ENCODE data around the gene ACTR3C. TPM values are rescaled to one million over a fixed set of nuclear protein-coding genes. Genes with fewer than 3 reads are reported as not detected.
"Not testable (repeated sequence)": the region's sequence is repeated elsewhere in the genome, so short reads cannot be mapped to it uniquely, and the experiment has no call there.

The ACTR3C gene
- total RNA-seq, 1 experiment from 2014 or later: 0.48 TPM

DNA sequence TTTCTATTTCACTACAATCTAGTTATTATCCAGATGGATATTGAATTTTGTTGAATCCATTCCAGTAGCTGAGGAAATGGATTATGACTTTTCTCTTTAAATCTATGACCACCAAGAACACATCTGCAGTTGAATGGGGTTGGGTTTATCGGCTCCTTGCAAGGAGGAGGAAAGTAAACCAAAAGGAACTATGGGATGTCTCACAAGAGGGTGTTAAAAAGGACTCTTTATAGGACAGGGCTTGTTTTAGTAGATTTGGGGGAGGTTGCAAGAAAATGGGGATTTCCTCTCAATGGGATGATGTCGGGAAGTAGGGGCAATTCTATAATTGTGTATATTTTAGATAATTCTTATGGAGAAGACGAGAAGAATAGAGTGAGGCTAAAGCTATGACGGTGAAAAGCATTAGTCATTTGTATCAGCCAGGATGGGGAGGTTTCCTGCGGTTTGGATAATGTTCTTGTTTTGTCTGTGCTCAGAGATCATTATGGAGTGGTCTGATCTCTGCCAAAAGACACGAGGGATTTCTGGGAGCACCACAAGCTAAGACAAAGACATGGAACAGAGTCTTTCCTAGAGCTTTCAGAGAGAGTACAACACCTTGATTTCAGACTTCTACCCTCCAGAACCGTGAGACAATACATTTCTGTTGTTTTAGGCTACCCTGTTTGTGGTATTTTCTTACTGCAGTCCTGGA lies 5.4 kb downstream of the ACTR3C start:
- no peak overlapping the region for H3K27ac ChIP-seq (ENCODE audit: low read length)
- no peaks in the 10 kb centered on the region for H3K9me2 ChIP-seq (replicated peaks; ENCODE audit: insufficient read depth, low read length)
- H3K4me3 ChIP-seq (ENCODE audit: low read length): no peak overlapping the region
- H2AFZ ChIP-seq (ENCODE audit: low read length): no peak overlapping the region
- no peak overlapping the region for H3K4me2 ChIP-seq (ENCODE audit: low read depth, low read length, poor library complexity, severe bottlenecking)
- peaks cover 9% of the 10 kb centered on the region for H3K4me1 ChIP-seq (ENCODE audit: low read length)
- no peaks in the 10 kb centered on the region for H3K27me3 ChIP-seq (ENCODE audit: low read length)
- no peaks in the 10 kb centered on the region; the same call in 1 of the 2 replicates for H3K79me2 ChIP-seq (ENCODE audit: low read length)
- H3K9ac ChIP-seq (ENCODE audit: low read length): no peak overlapping the region
- H4K20me1 ChIP-seq (ENCODE audit: insufficient read depth, low read depth, low read length): 0 out of 2 replicates have a peak, but pooled peaks cover 2% of the 10 kb centered on the region
- DNase-seq: no peak
- H3K36me3 ChIP-seq (ENCODE audit: insufficient read depth, low read length): no peaks in the 10 kb centered on the region
- no peaks in the 10 kb centered on the region for H3K9me3 ChIP-seq (ENCODE audit: low read length)

DNA sequence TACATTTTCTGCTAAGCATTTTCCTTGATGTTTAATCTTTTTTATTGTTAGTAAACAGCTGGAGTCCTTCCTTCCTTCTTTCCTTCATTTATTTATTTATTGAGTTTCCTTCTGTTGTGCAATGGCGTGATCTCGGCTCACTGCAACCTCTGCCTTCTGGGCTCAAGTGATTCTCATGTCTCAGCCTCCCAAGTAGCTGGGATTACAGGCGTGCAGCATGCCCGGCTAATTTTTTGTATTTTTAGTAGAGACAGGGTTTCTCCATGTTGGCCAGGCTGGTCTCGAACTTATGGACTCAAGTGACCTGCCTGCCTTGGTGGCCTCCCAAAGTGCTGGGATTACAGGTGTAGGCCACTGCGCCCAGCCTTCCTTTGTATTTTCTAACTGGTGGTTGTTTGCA lies 6.4 kb downstream of the ACTR3C start:
- not testable (repeated sequence) for H3K27ac ChIP-seq (ENCODE audit: low read length); H3K9ac ChIP-seq (ENCODE audit: low read length); H3K79me2 ChIP-seq (ENCODE audit: low read length)

DNA sequence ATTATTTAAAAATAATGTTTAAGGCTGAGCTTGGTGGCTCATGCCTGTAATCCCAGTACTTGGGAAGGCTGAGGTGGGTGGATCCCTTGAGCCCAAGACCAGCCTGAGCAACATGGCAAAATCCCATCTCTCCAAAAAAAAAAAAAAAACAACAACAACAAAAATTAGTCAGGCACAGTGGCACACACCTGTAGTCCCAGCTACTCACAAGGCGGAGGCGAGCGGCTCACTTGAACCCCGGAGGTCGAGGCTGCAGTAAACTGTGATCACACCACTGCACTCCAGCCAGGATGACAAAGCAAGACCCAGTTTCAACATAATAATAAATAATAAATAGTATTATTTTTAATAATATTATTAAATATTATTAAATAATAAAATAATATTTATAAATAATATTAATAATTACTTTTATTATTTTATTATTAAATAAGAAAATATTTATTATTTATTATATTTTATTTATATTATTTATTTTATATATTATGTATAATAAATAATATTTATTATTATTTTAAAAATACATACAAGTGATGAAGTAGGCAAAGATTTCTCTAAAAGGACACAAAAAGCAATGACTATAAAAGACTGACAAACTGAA lies 8.6 kb downstream of the ACTR3C start:
- H3K4me3 ChIP-seq (ENCODE audit: low read length): no peak overlapping the region
- no peaks in the 10 kb centered on the region for H3K4me1 ChIP-seq (ENCODE audit: low read length)
- H3K9ac ChIP-seq (ENCODE audit: low read length): no peak overlapping the region
- H3K79me2 ChIP-seq (ENCODE audit: low read length): no peaks in the 10 kb centered on the region
- no peak overlapping the region for H3K4me2 ChIP-seq (ENCODE audit: low read depth, low read length, poor library complexity, severe bottlenecking)
- no peak overlapping the region for H2AFZ ChIP-seq (ENCODE audit: low read length)
- no peak overlapping the region for H3K27ac ChIP-seq (ENCODE audit: low read length)
- no peaks in the 10 kb centered on the region for H4K20me1 ChIP-seq (ENCODE audit: insufficient read depth, low read depth, low read length)
- H3K27me3 ChIP-seq (ENCODE audit: low read length): no peaks in the 10 kb centered on the region
- DNase-seq: no peak
- H3K9me3 ChIP-seq (ENCODE audit: low read length): no peaks in the 10 kb centered on the region
- H3K9me2 ChIP-seq (replicated peaks; ENCODE audit: insufficient read depth, low read length): no peaks in the 10 kb centered on the region
- no peaks in the 10 kb centered on the region for H3K36me3 ChIP-seq (ENCODE audit: insufficient read depth, low read length)

More for the DNA sequence above, 6.4 kb downstream of the ACTR3C start:
- DNase-seq; H3K4me2 ChIP-seq (ENCODE audit: low read depth, low read length, poor library complexity, severe bottlenecking); H3K4me3 ChIP-seq (ENCODE audit: low read length); H4K20me1 ChIP-seq (ENCODE audit: insufficient read depth, low read depth, low read length); H3K36me3 ChIP-seq (ENCODE audit: insufficient read depth, low read length); H3K9me2 ChIP-seq (replicated peaks; ENCODE audit: insufficient read depth, low read length); H3K4me1 ChIP-seq (ENCODE audit: low read length); H3K27me3 ChIP-seq (ENCODE audit: low read length); H2AFZ ChIP-seq (ENCODE audit: low read length); H3K9me3 ChIP-seq (ENCODE audit: low read length): not testable (repeated sequence)

DNA sequence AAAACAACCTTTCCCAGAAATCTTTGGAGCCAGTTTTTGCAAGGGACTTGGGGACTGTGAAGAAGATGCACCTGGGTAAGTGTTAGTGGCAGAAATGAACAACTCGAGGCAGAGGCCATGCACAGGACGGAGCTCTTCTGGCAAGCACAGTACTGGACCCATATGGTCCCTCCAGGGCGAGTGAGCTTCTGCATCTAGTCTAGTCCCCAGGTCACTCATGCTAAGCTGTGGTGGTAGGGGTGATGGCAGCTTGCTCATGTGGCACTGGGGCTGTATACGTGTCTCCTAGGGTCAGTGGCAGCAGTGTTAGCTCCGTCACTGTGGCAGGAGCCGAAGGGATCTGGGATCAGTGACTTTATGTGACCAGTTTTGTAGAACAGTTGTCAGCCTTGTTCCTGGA lies 9.5 kb downstream of the ACTR3C start:
- Histone ChIP-seq H3K9ac (ENCODE audit: low read length) (no peak overlapping the region), H3K79me2 (ENCODE audit: low read length) (no peaks in the 10 kb centered on the region), H3K4me2 (ENCODE audit: low read depth, low read length, poor library complexity, severe bottlenecking) (no peak overlapping the region), H4K20me1 (ENCODE audit: insufficient read depth, low read depth, low read length) (no peaks in the 10 kb centered on the region), H3K9me2 (replicated peaks; ENCODE audit: insufficient read depth, low read length) (no peaks in the 10 kb centered on the region), H3K9me3 (ENCODE audit: low read length) (no peaks in the 10 kb centered on the region), H3K27me3 (ENCODE audit: low read length) (no peaks in the 10 kb centered on the region), H3K27ac (ENCODE audit: low read length) (no peak overlapping the region), H3K4me3 (ENCODE audit: low read length) (no peak overlapping the region), H2AFZ (ENCODE audit: low read length) (no peak overlapping the region), H3K36me3 (ENCODE audit: insufficient read depth, low read length) (no peaks in the 10 kb centered on the region), H3K4me1 (ENCODE audit: low read length) (no peaks in the 10 kb centered on the region)
- no peak for DNase-seq

DNA sequence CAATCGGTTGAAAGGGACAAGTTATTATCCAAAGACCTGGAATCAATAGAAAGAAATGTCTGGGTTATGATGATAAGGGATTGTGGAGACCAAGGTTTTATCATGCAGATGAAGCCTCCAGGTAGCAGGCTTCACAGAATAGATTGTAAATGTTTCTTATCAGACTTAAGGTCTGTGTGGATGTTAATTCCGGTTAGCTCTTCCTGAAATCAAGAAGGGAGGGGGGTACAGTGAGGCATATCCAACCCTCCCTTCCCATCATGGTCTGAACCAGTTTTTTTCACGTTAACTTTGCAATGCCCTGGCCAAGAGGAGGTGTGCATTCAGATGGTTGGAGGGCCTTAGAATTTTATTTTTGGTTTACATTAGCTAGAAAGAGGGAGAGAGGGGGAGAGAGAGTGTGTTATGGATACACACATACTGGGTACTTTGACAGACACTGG lies 10.0 kb downstream of the ACTR3C start:
- H3K9me2 ChIP-seq (replicated peaks; ENCODE audit: insufficient read depth, low read length): no peaks in the 10 kb centered on the region
- H3K4me2 ChIP-seq (ENCODE audit: low read depth, low read length, poor library complexity, severe bottlenecking): no peak overlapping the region
- no peaks in the 10 kb centered on the region for H3K27me3 ChIP-seq (ENCODE audit: low read length)
- DNase-seq: no peak
- no peak overlapping the region for H3K4me3 ChIP-seq (ENCODE audit: low read length)
- H3K9me3 ChIP-seq (ENCODE audit: low read length): no peaks in the 10 kb centered on the region
- H3K36me3 ChIP-seq (ENCODE audit: insufficient read depth, low read length): no peaks in the 10 kb centered on the region
- H3K4me1 ChIP-seq (ENCODE audit: low read length): no peaks in the 10 kb centered on the region
- H4K20me1 ChIP-seq (ENCODE audit: insufficient read depth, low read depth, low read length): no peaks in the 10 kb centered on the region
- no peak overlapping the region for H2AFZ ChIP-seq (ENCODE audit: low read length)
- no peaks in the 10 kb centered on the region for H3K79me2 ChIP-seq (ENCODE audit: low read length)
- H3K9ac ChIP-seq (ENCODE audit: low read length): no peak overlapping the region
- no peak overlapping the region for H3K27ac ChIP-seq (ENCODE audit: low read length)

DNA sequence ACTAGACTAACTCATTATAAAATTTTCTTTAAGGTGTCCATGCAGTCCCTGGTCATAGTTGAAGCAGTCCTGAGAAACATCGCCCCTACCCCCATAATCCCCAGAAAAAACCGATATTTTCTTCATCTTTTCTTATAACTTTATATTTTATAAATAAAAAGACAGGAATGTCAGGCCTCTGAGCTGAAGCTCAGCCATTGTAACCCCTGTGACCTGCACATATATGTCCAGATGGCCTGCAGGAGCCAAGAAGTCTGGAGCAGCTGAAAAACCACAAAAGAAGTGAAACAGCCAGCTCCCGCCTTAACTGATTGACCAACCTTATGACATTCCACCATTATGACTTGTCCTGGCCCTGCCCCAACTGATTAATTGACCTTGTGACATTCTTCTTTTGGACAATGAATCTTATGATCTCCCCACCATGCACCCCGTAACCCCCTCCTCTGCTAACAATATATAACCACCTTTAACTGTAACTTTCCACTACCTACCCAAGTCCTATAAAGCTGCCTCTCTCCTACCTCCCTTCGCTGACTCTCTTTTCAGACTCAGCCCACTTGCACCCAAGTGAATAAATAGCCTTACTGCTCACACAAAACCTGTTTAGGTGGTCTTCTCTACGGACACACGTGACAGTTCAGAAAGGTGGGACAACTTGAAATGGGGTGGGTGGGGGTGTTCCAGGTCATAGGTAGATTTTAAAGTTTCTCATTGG lies 10.5 kb downstream of the ACTR3C start:
- H3K9me3 ChIP-seq (ENCODE audit: low read length); DNase-seq; H3K27ac ChIP-seq (ENCODE audit: low read length); H3K9me2 ChIP-seq (replicated peaks; ENCODE audit: insufficient read depth, low read length); H3K4me1 ChIP-seq (ENCODE audit: low read length); H3K4me3 ChIP-seq (ENCODE audit: low read length); H3K79me2 ChIP-seq (ENCODE audit: low read length); H3K9ac ChIP-seq (ENCODE audit: low read length); H3K36me3 ChIP-seq (ENCODE audit: insufficient read depth, low read length); H3K27me3 ChIP-seq (ENCODE audit: low read length); H4K20me1 ChIP-seq (ENCODE audit: insufficient read depth, low read depth, low read length); H2AFZ ChIP-seq (ENCODE audit: low read length); H3K4me2 ChIP-seq (ENCODE audit: low read depth, low read length, poor library complexity, severe bottlenecking): not testable (repeated sequence)

DNA sequence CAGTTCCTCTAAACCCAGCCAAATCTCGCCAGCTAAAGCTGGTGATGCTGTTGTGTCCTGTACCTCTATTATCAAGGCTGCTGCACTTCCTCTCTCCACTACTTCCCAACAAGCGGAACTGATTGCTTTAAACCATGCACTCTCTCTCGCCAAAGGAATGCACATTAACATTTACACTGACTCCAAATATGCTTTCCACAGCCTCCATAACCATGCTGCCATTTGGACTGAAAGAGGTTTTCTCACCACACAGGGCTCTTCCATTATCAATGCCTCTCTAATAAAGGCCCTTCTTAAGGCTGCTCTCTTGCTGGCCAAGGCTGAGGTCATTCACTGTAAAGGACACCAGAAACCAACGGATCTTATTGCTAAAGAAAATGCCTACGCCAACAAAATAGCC lies 11.6 kb downstream of the ACTR3C start:
- Histone ChIP-seq H3K27ac (ENCODE audit: low read length) (no peak overlapping the region), H3K9me2 (replicated peaks; ENCODE audit: insufficient read depth, low read length) (no peaks in the 10 kb centered on the region), H3K27me3 (ENCODE audit: low read length) (no peaks in the 10 kb centered on the region), H3K4me3 (ENCODE audit: low read length) (no peak overlapping the region), H3K9me3 (ENCODE audit: low read length) (no peaks in the 10 kb centered on the region), H3K36me3 (ENCODE audit: insufficient read depth, low read length) (no peaks in the 10 kb centered on the region), H3K4me2 (ENCODE audit: low read depth, low read length, poor library complexity, severe bottlenecking) (no peak overlapping the region), H2AFZ (ENCODE audit: low read length) (no peak overlapping the region), H4K20me1 (ENCODE audit: insufficient read depth, low read depth, low read length) (no peaks in the 10 kb centered on the region), H3K79me2 (ENCODE audit: low read length) (no peaks in the 10 kb centered on the region), H3K4me1 (ENCODE audit: low read length) (no peaks in the 10 kb centered on the region), H3K9ac (ENCODE audit: low read length) (no peak overlapping the region)
- DNase-seq: no peak

DNA sequence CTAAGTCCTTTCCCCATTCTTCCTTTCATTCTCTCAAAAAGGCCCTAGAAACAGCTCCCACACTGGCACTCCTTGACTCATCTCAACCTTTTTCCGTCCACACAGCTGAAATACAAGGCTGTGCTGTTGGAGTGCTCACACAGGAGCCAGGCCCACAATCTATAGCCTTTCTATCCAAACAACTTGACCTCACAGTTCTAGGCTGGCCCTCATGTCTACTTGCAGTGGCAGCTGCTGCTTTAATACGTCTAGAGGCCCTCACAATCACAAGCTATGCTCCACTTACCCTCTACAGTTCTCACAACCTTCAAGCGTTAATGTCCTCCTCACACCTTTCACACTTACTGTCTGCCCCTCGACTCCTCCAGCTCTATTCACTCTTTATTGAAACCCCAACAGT lies 12.2 kb downstream of the ACTR3C start:
- Histone ChIP-seq H4K20me1 (ENCODE audit: insufficient read depth, low read depth, low read length) (no peaks in the 10 kb centered on the region), H3K79me2 (ENCODE audit: low read length) (no peaks in the 10 kb centered on the region), H3K9me2 (replicated peaks; ENCODE audit: insufficient read depth, low read length) (no peaks in the 10 kb centered on the region), H3K9me3 (ENCODE audit: low read length) (no peaks in the 10 kb centered on the region), H3K27ac (ENCODE audit: low read length) (no peak overlapping the region), H3K4me1 (ENCODE audit: low read length) (no peaks in the 10 kb centered on the region), H3K36me3 (ENCODE audit: insufficient read depth, low read length) (no peaks in the 10 kb centered on the region), H3K27me3 (ENCODE audit: low read length) (no peaks in the 10 kb centered on the region), H3K4me3 (ENCODE audit: low read length) (no peak overlapping the region), H3K9ac (ENCODE audit: low read length) (no peak overlapping the region), H2AFZ (ENCODE audit: low read length) (no peak overlapping the region), H3K4me2 (ENCODE audit: low read depth, low read length, poor library complexity, severe bottlenecking) (no peak overlapping the region)
- no peak for DNase-seq
